HG03175 (cell line): ENCODE results near the gene TRMU.

ENCODE experiments used
- ATAC-seq: cut with Tn5 transposase; IDR thresholded peaks from one replicate; pipeline ENCODE4 v1.9.1; 2021; ENCODE audit warnings: mild to moderate bottlenecking, moderate library complexity; ENCODE audit not compliant: unreplicated experiment

The TRMU gene

DNA sequence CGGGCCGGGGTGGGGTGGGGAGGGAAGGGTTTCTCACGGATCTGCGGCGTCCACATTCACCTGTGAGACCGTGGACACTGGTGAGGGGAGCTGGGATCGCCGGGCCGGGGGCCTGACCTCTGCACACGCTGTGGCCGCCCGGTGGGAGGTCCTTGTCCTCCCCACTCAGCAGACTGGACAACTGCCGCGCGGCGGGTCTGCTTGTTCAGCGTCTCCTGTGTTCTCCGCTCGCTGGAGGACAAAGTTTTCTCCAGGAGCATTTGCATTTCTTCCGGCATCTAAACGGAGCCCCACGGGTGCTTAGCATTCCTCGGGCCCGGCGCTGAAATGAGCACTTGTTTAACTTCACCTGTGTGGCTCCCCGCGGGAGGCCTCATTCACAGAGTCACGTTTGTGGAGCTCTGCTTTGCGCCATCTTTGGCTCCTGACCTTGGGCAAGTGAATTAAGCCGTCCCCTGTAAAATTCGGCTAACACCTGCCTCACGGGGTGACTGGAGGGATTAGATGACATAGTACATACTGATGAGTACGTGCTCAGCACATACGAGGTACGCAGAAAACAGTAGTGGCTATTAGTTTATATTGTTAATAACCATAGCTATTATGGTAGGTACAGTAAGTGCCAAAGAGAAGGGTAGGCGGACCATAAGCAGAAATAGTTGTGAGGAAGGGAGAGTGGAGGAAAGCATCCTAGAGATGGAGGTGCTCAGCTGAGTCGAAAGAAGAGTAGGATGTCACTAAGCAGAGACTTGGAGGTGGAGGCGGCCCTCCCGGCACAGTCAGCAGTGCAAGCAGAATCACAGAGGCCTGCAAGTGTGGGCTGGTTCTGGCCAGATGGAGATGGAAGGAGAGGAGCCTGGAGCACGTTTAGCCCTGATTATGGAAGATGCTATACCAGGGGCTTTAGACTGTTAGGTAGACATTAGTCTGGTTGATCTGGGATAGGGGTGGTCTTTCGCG lies 885 bp downstream of the TRMU start:
- ATAC-seq = no peak

DNA sequence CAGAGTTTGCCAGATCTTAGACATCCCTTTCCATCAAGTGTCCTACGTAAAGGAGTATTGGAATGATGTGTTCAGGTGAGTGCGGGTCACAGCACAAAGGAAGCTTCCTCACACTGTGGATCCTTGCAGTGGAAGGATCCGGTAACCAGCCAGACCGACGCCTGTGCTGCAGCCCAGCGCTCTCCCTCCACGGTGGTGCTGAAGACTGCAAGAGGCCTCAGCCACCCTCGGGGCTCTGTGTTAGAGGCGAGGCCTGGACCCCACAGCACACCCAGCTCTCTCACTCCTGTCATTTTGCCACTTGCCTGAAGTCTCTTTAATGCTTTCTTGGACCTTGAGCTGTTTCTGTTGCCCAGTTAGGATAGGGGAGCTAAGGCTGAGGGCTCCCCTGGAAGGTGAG lies 2.4 kb downstream of the TRMU start:
- no peak for ATAC-seq

DNA sequence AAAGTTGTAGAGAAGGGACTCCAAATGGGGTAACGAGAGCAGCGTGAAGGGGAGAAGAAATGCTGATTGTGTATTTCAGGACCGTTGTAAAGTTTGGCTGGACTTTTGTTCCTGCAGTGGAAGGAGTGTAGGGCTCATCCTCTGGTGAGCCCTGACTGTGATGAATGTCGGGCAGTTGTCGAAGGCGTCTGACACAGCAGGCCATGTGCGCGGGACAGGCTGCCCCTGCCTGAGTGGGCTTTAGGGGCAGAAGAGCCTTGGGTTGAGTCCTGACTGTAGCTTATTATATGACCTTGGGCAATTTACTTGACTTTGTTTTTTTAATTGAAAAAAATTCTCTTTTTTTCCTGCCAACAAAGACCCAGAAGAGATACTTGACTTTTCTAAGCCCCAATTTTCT lies 3.1 kb downstream of the TRMU start:
- ATAC-seq = no peak

DNA sequence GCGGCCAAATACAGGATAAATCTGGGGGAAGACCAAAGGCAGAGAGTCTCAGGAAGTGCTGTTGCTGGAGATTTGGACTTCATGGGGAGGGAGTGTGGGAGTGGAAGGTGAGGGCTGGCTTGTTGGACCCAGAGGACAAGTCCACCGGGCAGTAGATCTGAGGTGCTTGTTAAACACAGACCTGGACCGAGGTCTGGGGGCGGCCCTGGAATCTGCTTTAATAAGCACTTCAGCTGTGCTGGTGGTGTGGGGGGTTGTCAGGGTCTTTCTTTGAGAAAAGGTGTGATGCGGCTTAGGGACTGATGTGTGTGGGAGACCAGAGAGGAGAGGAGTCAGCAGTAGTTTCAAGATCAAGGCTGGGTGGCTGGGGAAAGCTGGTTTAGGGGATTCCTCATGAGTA lies 4.4 kb downstream of the TRMU start:
- no peak for ATAC-seq

DNA sequence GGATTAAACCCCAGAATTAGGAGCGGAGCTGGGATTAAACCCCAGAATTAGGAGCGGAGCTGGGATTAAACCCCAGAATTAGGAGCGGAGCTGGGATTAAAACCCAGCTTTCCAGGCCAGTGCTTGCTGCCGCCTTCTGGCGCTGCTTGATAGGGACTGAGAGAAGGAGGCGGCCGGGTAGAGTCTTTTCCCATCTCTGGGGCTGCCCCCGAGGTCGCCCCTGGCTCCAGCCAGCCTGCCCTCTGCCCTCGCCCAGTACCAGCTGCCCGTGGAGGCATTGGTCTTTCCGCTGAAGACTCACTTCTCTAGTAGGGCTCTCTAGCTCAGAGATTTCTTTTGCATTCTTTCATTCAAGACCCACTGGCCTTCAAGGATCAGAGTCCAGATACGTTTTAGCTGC lies 5.2 kb downstream of the TRMU start:
- ATAC-seq = no peak

DNA sequence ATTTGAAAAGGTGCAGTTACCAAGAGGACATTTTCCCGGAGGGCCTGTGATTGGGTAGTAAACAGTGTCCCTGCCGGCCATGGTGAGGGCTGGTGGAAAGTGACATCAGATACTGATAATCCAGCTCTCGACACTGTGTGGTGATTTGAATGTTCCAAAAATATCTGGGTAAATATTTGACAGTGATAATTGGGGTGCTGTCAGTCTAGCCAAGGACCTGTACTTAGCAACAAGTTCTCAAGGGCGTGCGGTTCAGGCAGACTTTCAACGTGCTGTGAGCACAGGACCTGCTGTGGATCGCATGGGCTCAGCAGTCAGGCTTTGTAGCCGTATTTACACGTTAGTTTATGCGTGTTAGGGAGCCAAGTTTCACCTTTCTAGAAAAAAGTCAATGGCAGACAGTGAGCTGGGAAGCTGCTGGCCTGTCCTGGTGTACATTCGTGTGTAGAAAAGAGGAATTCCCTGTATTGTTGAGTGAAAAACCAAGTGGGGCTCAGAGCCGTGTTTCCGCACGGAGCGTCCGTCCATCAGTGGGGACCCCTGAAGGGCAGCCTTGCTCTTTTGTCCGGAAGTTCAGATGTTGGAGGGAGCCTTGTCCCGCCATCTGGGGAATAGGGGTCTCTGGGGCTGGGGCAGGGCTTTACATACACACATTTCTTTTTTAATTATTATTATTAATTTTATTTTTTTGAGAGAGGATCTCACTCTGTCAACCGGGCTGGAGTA lies 11.3 kb downstream of the TRMU start:
- ATAC-seq = no peak

DNA sequence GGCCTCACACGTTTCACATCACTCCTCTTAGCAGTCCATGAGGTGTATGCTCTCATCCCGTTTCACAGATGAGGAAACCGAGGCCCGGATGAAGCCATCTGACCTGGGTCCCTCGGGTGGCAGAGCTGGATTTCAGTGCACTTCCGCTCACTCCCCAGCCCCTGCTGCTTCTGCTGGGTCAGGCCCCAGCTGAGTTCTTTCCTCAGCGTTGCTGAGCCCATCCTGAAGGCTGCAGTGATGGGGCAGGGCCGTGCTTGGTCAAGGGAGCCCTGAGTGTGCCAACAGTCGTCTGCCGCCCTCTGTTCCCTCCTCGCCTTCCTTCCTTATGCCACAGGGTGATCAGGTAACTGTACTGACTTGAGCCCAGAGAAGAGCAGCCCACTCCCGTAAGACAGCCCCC lies 12.1 kb downstream of the TRMU start:
- ATAC-seq = no peak

DNA sequence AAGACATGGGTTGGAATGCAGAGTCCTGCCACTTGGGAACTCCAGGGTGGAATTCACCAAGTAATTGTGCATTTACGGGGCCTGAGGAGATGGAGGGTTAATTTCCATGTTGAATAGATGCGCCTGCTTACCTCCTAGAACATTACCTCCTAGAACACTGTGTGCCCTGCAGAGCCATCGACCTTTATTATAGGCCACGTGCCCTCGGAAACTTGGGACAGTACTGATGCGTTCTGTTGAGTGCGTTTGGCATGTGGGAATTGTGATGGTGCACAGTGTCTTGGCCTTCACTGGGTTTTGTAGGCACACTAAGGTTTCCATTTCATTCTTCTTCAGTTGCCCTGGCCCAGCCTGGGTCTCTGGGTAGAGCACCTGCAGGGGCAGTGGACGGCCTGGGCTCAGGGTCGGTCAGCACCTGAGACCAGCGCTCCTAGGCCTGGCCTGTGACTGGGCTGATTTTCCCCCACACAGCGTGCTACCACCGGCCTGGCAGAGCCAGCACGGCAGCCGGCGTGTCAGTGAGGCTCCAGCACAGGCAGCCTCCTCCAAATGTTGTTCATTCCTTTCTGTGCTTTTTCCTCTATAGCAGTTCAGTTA lies 12.7 kb downstream of the TRMU start:
- no peak for ATAC-seq

DNA sequence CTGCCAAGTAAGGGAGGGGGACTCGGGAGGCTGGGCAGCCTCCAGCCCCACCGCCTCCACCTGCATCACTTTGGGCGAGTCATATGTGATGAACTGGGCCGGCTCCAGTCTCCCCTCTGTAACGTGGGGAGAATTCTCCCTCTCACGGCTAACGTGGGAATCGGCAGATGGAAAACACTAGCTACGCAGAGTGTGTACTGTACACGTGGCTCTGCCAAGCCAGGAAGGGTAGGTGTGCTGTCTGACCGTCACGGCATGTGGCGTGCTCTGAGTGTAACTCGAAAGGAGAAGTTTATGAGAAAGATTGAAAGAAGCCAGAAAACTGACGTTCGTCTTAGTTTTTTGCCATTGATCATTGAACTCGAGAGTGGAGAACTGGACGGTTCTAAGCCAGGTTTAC lies 13.7 kb downstream of the TRMU start:
- no peak for ATAC-seq

DNA sequence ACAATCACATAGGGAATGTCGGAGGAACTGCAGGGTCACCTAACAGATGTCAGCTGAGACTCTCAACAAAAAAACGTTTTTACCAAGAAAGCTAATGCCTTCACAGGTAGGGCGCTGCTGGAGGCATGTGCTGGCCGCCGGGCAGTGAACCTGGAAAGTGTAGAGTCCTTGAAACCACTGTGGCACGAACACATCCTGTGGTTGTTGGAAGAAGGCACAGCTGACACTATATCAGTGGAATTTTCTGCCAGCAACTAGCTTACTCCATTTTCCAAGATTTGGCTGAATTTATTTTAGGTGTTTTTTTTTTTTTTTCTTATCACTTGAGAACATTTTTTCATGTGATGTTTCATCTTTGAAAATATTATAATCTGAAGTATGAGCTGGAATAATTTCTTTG lies 14.2 kb downstream of the TRMU start:
- ATAC-seq = no peak

DNA sequence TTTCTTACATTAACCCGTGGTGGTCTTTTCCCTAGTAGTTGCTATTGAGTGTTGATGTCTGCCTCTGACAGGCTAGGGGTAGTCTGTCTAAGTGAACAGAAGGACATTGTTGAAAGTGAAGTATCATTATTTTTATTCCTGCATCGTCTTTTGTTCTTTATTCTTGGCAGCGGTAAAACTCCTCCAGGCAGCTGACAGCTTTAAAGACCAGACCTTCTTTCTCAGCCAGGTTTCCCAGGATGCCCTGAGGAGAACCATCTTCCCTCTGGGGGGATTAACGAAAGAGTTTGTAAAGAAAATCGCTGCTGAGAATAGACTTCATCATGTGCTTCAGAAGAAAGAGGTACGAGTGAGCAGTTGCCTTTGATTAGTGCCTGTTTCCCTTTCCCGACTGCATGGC lies 14.6 kb downstream of the TRMU start:
- ATAC-seq = no peak

DNA sequence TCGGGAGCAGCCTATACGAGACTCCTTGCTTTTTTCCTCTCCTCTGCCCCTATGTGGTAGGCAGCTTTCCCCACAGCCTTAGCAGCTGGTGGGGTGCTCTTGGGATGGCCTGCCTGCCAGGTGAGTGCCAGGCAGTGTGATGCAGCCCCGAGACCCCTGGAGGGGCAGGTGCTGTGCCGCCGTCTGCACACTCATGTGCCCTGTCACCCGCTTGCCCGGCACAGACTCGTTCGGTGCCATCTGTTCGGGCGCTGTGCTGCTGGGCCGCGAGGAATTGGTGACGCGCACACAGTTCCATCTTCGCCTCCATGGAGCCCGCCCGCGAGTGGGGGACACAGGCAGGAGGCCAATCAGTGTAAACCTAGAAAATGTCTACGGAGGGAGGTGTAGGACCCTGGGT lies 15.1 kb downstream of the TRMU start:
- ATAC-seq = no peak

DNA sequence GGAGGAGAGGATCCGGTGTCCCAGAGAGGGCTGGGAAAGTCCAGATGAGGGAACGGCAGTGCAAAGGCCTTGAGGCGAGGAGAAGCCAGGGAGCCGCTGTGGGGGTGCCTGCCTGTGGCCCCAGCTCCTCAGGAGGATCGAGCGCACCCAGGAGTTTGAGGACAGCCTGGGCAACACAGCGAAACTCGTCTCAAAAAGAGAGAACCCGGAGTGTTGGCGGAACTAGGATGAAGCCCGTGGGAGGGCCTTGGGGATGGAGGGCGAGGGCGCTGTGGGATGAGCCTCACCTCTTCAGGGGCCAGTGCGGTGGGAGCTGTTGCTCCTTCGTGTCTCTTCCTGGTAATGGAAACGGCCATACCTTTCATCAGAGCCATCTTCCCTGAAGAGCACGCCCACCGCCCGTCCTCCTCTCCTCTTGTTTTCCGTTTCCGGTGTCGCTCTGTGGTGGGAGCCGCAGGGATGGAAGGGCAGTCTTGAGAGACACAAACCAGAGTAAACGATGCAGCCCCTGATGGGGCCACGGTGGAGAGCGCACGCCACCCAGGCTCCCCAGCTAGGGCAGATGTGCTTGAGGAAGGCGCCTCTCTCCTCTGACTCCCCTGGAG lies 15.7 kb downstream of the TRMU start:
- no peak for ATAC-seq

DNA sequence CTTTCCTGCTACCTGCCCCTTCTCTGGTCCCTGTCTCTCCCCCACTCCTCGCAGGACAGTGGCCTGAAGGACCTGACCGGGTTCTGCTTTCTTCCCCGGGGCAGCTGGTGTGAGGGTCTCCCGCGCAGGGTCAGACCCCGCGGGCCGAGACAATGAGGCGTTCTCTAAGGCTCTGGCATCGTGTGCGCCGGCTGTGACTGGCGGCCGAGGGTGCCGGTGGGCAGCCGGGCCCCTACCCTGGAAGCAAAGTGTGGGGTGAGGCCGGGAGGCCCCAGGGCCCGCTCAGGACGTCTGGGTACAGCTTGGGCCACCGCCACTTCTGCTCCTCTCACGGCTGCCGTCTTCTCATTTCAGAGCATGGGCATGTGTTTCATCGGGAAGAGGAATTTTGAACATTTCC lies 16.3 kb downstream of the TRMU start:
- no peak for ATAC-seq

DNA sequence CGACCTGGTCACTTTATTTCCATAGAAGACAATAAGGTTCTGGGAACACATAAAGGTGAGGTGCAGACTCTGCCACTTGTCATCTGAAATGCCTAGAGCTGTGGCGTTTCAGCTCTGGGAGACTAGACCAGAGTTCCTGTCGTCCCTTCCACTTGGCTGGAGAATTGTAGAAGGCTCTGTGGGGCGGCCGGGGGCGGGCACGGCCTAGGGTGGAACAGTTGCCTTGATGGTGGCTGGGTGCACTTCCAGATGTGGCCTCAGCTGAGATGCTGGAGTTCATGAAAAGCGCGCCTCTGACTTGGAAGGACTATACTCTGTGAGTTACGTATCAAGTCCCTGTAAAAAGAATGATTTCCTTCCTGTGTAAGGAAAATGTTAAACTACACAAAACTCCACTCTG lies 16.8 kb downstream of the TRMU start:
- no peak for ATAC-seq

DNA sequence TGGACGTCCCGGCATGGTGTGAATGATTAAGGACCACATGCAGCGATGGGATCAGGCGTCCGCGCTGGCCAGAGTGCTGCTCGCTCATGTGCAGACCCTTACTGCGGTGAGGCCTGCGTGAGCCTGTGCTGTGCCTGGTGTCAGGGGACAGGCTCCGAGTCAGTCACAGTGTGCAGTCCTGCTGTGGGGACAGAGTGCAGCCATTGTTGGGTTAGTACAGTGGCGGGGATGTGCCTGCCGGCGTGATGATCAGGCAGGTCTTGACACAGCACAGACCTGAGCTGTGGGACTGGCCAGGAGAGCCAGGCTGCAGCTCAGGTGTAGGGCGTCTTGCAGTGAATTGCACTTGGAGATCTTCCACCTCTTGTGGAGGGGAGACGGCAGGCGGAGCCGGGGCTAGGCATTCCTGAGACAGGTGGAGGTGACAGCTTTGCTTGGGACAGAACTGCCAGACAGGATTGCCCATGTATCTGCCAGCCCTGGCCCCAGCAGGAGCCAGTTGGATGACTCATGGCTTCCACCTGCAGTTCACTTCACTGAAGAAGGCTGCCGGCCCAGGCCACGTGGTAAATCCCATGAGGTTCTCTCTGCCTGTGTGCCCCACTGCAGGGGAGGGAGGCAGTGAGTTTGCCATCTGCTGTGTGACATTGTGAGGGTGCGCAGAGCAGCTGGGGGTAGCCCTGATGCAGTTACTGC lies 17.3 kb downstream of the TRMU start:
- no peak for ATAC-seq

DNA sequence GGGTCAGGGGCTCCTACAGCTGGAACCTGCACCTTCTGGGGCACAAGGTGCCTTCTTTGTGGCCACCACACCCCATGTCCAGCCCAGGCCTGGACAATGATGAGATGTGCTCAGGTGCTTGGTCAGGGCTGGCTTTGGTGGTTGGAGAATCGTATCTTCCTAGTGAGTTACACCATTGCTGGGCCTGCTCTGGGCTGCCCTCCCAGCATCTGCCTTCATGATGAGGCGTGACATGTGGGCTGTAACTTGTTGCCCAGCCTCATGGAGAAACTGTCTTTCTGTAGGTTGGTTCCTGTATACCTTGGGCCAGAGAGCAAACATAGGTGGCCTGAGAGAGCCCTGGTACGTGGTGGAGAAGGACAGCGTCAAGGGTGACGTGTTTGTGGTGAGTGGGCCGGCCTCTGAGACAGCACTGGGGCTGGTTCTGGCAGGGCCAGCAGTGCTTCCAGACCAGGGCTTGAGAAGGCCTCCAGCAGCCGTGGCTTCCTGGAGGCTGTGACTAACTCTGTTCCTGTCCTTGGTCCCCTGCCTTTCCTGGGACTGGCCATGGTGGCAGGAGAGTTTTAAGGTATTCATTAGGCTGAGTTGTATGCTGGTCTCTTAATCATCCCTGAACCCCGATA lies 18.1 kb downstream of the TRMU start:
- no peak for ATAC-seq

DNA sequence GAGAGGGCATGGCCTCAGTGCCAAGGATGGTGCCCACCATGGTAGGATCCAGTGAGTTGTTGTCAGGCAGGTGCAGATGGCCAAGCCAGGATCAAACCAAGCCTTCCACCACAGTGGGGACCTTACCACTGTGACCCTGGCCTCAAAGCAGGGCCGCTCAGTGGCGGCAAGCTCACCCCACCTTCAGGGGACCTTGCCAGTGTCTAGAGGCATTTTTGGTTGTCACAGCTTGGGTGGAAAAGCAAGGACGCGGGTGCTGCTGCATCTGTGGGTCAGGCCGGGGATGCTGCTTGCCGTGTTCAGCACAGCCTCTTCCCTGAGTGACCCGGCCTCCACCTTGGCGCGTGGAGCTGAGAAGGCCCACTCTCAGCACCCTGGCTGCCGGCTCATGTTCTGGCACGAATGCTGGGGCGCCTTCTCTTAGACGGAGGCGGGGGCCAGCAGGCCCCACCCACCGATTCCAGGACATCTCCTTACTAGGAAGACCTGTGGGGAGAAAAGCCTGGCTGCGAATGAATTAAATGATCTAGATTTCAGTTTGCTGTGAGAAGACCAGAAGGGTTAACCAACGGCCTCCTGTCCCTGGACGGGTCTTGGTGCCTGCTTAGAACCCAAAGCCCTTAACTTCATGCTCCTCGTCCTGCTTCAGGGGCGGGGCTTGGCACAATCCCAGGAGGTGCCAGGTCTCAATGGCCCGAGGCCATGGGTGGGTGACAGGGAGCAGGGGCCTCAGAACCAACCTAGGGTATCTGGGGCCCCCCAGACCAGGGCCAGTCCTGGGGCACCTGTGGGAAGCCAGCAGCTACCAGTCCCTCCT lies 18.9 kb downstream of the TRMU start:
- no peak for ATAC-seq

DNA sequence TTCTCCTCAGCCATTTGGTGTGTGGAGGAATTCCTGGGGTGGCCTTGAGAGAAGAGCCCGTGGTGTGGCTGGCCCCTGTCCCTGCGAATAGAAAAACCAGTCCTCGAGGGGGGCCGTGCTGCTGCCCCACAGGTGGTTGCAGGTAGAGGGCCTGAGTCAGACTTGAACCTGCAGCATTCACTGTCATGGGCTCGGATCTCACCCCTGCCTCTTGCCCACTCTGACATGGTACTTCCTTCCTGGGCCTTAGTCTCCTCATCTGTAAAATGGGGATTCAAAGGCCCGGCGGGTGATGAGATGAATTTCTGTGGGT lies 19.4 kb downstream of the TRMU start:
- no peak for ATAC-seq
